SK-N-SH (cell line): ENCODE measurements around the gene SGCA. TPM values are rescaled to one million over a fixed set of nuclear protein-coding genes. Genes with fewer than 3 reads are reported as not detected.

Experiments used
- CTCF ChIA-PET: fragments of 300-600, 350-600 bp; formaldehyde crosslinking; extraction: SDS; loops from one replicate; lab custom pipeline; 2021; lab: Yijun Ruan, JAX
- POLR2A ChIA-PET: fragments of 350-600 bp; sonication (Branson Sonifier 250); formaldehyde crosslinking; extraction: SDS; loops from one replicate; lab custom pipeline; 2020; ENCODE audit warnings: antibody characterized with exemption, inconsistent platforms; lab: Yijun Ruan, JAX
- DNase-seq: peaks from one replicate; pipeline ENCODE4 v3.0.0; 2012
- H2AFZ ChIP-seq: fragments of 200-600 bp; sonication (generic); 2 replicates; pipeline ENCODE4 v1.8.1; 2016; ENCODE audit warnings: antibody characterized with exemption, mild to moderate bottlenecking, low read depth
- H3F3A ChIP-seq: fragments of 200-600 bp; sonication (generic); replicated peaks from 2 replicates; pipeline ENCODE3; 2016; ENCODE audit warnings: antibody characterized with exemption, mild to moderate bottlenecking; ENCODE audit not compliant: insufficient read depth
- H3K27ac ChIP-seq, 2 experiments: fragments of 200-500 bp in 1 of 2; fragments of 200-600 bp in 1 of 2; sonication (Bioruptor generic) in 1 of 2; sonication (generic), shearing (Covaris generic) in 1 of 2; 2 replicates each; pipeline versions ENCODE4 v1.5.1 to v1.6.1; 2014 to 2016; ENCODE audit warnings: low read depth in 2 of 2, inconsistent platforms in 1 of 2, low read length in 1 of 2, mild to moderate bottlenecking in 1 of 2, mixed read lengths in 1 of 2
- H3K27me3 ChIP-seq: fragments of 200-600 bp; sonication (generic), shearing (Covaris generic); 2 replicates; pipeline ENCODE4 v1.6.1; 2016; ENCODE audit warnings: mixed run types; ENCODE audit not compliant: insufficient read depth
- H3K36me3 ChIP-seq, 2 experiments: fragments of 200-500 bp in 1 of 2; fragments of 200-600 bp in 1 of 2; sonication (Bioruptor generic) in 1 of 2; sonication (generic) in 1 of 2; replicated peaks in 1 of 2; 2 replicates each; pipeline versions ENCODE3 to v1.5.1; 2014 to 2016; ENCODE audit warnings: low read length in 1 of 2, mild to moderate bottlenecking in 1 of 2; ENCODE audit not compliant: insufficient read depth in 2 of 2, control insufficient read depth in 1 of 2
- H3K4me1 ChIP-seq, 2 experiments: fragments of 200-500 bp in 1 of 2; fragments of 200-600 bp in 1 of 2; sonication (Bioruptor generic) in 1 of 2; sonication (generic), shearing (Covaris generic) in 1 of 2; 2 replicates each; pipeline versions ENCODE4 v1.5.1 to v1.6.1; 2014 to 2016; ENCODE audit warnings: low read depth in 1 of 2, low read length in 1 of 2, mixed run types in 1 of 2; ENCODE audit not compliant: insufficient read depth in 2 of 2, control insufficient read depth in 1 of 2
- H3K4me2 ChIP-seq: fragments of 200-600 bp; sonication (generic), shearing (Covaris generic); 2 replicates; pipeline ENCODE4 v1.6.1; 2017; ENCODE audit warnings: mixed run types
- H3K4me3 ChIP-seq, 2 experiments: fragments of 200-500 bp in 1 of 2; fragments of 200-600 bp in 1 of 2; sonication (Bioruptor generic) in 1 of 2; sonication (generic), shearing (Covaris generic) in 1 of 2; 2 replicates each; pipeline versions ENCODE4 v1.5.1 to v1.8.1; 2014 to 2016; ENCODE audit warnings: low read depth in 2 of 2, inconsistent platforms in 1 of 2, low read length in 1 of 2, mild to moderate bottlenecking in 1 of 2, mixed read lengths in 1 of 2, moderate library complexity in 1 of 2
- H3K79me2 ChIP-seq: fragments of 200-600 bp; sonication (generic); 2 replicates; pipeline ENCODE4 v1.8.1; 2017; ENCODE audit warnings: mild to moderate bottlenecking; ENCODE audit not compliant: insufficient read depth
- H3K9ac ChIP-seq: fragments of 200-600 bp; sonication (generic); 2 replicates; pipeline ENCODE4 v1.6.1; 2017; ENCODE audit warnings: mixed run types
- H3K9me2 ChIP-seq: fragments of 200-600 bp; sonication (generic); 2 replicates; pipeline ENCODE4 v1.6.1; 2017; ENCODE audit warnings: mixed run types
- H3K9me3 ChIP-seq: fragments of 200-600 bp; sonication (generic); 2 replicates; pipeline ENCODE4 v1.6.1; 2017; ENCODE audit warnings: mixed run types, mild to moderate bottlenecking, moderate library complexity
- H4K20me1 ChIP-seq: fragments of 200-600 bp; sonication (generic); 2 replicates; pipeline ENCODE4 v1.6.1; 2017; ENCODE audit warnings: mild to moderate bottlenecking, mixed run types; ENCODE audit not compliant: insufficient read depth
- CHD2 ChIP-seq: fragments of 150-350 bp; IDR thresholded peaks from 2 replicates; pipeline ENCODE4 v1.6.1; 2018; ENCODE audit warnings: low read length; ENCODE audit not compliant: partially characterized antibody
- ELF1 ChIP-seq: IDR thresholded peaks from 2 replicates; pipeline ENCODE4 v1.4.0; 2012
- FOXJ3 ChIP-seq: sonication (generic); formaldehyde crosslinking; IDR thresholded peaks from 2 replicates; pipeline ENCODE4 v1.5.1; 2020; ENCODE audit warnings: mild to moderate bottlenecking, missing genetic modification reagents
- GATA2 ChIP-seq: sonication (generic); formaldehyde crosslinking; IDR thresholded peaks from 2 replicates; pipeline ENCODE4 v1.5.0; 2020; ENCODE audit warnings: mild to moderate bottlenecking, missing genetic modification reagents
- MXI1 ChIP-seq: IDR thresholded peaks from 2 replicates; pipeline ENCODE4 v1.6.1; 2012; ENCODE audit warnings: mild to moderate bottlenecking, low read depth, low read length, improper control_type of control experiment
- NRF1 ChIP-seq: IDR thresholded peaks from 2 replicates; pipeline ENCODE4 v1.6.1; 2012; ENCODE audit warnings: low read depth, mild to moderate bottlenecking, low read length
- POLR2AphosphoS5 ChIP-seq: IDR thresholded peaks from 2 replicates; pipeline ENCODE4 v1.6.1; 2012; ENCODE audit warnings: low read depth, low read length
- RCOR1 ChIP-seq: fragments of 150-350 bp; IDR thresholded peaks from 2 replicates; pipeline ENCODE4 v1.6.1; 2017; ENCODE audit warnings: antibody characterized with exemption, low read length
- RXRA ChIP-seq: IDR thresholded peaks from 2 replicates; pipeline ENCODE4 v1.4.0; 2012; ENCODE audit warnings: low read depth, mild to moderate bottlenecking, borderline replicate concordance
- SIN3A ChIP-seq: IDR thresholded peaks from 2 replicates; pipeline ENCODE4 v1.6.1; 2012; ENCODE audit warnings: low read depth, mild to moderate bottlenecking, low read length, moderate library complexity, borderline replicate concordance
- SMC3 ChIP-seq: IDR thresholded peaks from 2 replicates; pipeline ENCODE4 v1.6.1; 2012; ENCODE audit warnings: low read depth, low read length, improper control_type of control experiment
- TCF12 ChIP-seq: IDR thresholded peaks from 2 replicates; pipeline ENCODE4 v1.4.0; 2012
- YY1 ChIP-seq: IDR thresholded peaks from 2 replicates; pipeline ENCODE4 v1.4.0; 2012; ENCODE audit warnings: low read depth, mild to moderate bottlenecking
- WGBS: methylation state at CpG from one replicate; pipeline ENCODE4 v1.1.6; 2017; ENCODE audit warnings: low lambda C conversion rate; 5-methylcytosine and 5-hydroxymethylcytosine counted together
- polyA plus RNA-seq, 3 experiments: library from polyadenylated mRNA; depleted of rRNA; stranded (reverse); fragments of >200 nt; gene quantifications; 2 replicates each; pipeline ENCODE4 v1.2.3, GENCODE V29; 2012
- TF ChIP-seq, protein P1 (sequence below): IDR thresholded peaks from 2 replicates; pipeline ENCODE4 v1.4.0; 2012; ENCODE audit warnings: low read depth, borderline replicate concordance
- TF ChIP-seq, protein P2 (sequence below): fragments of 150-350 bp; IDR thresholded peaks from 2 replicates; pipeline ENCODE4 v1.6.1; 2016; ENCODE audit warnings: mild to moderate bottlenecking, low read depth, low read length
- TF ChIP-seq, protein P3 (sequence below): fragments of 200-600 bp; sonication (generic); IDR thresholded peaks from 2 replicates; pipeline ENCODE4 v1.6.1; 2017; ENCODE audit warnings: antibody characterized with exemption, mild to moderate bottlenecking, moderate library complexity

SGCA gene
- polyA plus RNA-seq, 1 of the 3 experiments (the other 2 are of a cell fraction): not detected

DNA sequence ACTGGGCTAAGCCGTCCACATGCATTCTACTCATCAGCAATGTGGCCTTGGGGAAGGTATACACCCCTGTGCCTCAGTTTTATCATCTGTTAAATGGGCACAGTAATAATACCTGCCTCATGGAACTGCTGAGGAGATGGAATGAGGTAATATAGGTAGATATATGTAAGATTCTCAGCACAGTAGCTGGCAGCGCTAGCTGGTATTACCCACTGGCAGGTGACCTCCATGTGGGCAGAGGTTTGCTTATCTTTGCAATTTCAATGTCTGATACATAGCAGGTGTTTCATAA lies 1.2 kb upstream of the SGCA start:
- POLR2A ChIA-PET: no interaction called here
- Histone ChIP-seq H2AFZ (no peak overlapping the region), H3K27me3 (no peaks in the 10 kb centered on the region), H3K36me3 (no peaks in the 10 kb centered on the region)
- 92% methylated on average over 2 of the region's 2 CpGs for WGBS
- TF ChIP-seq POLR2AphosphoS5: no peak
- TF ChIP-seq SIN3A: no peak
- TF ChIP-seq, protein P1, sequence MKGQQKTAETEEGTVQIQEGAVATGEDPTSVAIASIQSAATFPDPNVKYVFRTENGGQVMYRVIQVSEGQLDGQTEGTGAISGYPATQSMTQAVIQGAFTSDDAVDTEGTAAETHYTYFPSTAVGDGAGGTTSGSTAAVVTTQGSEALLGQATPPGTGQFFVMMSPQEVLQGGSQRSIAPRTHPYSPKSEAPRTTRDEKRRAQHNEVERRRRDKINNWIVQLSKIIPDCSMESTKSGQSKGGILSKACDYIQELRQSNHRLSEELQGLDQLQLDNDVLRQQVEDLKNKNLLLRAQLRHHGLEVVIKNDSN: no peak
- no peak for TF ChIP-seq GATA2
- TF ChIP-seq SMC3: no peak
- no peak for TF ChIP-seq RXRA
- TF ChIP-seq FOXJ3 (CRISPR knock-in tag): no peak
- no peak for TF ChIP-seq CHD2
- no peak for TF ChIP-seq ELF1
- TF ChIP-seq, protein P2, sequence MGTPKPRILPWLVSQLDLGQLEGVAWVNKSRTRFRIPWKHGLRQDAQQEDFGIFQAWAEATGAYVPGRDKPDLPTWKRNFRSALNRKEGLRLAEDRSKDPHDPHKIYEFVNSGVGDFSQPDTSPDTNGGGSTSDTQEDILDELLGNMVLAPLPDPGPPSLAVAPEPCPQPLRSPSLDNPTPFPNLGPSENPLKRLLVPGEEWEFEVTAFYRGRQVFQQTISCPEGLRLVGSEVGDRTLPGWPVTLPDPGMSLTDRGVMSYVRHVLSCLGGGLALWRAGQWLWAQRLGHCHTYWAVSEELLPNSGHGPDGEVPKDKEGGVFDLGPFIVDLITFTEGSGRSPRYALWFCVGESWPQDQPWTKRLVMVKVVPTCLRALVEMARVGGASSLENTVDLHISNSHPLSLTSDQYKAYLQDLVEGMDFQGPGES: no peak
- TF ChIP-seq RCOR1: no peak
- no peak for TF ChIP-seq NRF1
- TF ChIP-seq, all 33 proteins: peak for 0
- H3K4me1 ChIP-seq: peaks cover 3 to 16% of the 10 kb centered on the region in 2 experiments; a peak in 1 of 4 replicates
- no peak overlapping the region for H3K27ac ChIP-seq
- no peaks in the 10 kb centered on the region for H3K9me2 ChIP-seq
- H3K9ac ChIP-seq: no peak overlapping the region
- H3F3A ChIP-seq: peaks cover 5% of the 10 kb centered on the region
- CTCF ChIA-PET: interaction anchor here (1.0 to 17.0 kb wide), 11 partner anchors 10 to 134 kb away, joined by 3 to 517 read pairs (median 7); partner anchors contain the start of genes COL1A1, PPP1R9B and TMEM92
- H3K9me3 ChIP-seq: no peaks in the 10 kb centered on the region
- DNase-seq: no peak
- H3K4me2 ChIP-seq: no peak overlapping the region
- no peaks in the 10 kb centered on the region for H3K79me2 ChIP-seq
- no peak overlapping the region for H3K4me3 ChIP-seq
- no peaks in the 10 kb centered on the region for H4K20me1 ChIP-seq

DNA sequence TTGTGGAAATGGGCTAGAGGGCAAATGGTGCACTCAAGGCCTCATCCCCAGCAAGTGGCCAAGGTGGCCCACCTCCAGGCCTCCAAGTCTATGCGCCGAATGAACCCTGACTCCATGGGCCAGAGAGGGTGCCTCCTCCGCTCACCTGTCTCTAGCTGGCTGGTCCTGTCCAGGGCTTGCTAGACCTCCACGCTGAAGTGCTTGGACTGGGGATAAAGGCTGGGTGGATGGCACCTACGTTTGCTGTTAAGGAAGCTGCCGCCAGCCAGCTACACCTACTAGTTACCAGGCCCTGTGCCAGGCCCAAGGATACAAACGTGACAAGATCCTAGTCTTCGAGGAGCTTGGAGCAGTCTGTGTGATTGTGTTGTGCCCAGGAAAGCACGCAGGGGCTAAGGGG lies 739 bp upstream of the SGCA start:
- WGBS: 83% methylated on average over 8 of the region's 9 CpGs
- no peaks in the 10 kb centered on the region for H3K27me3 ChIP-seq
- no peaks in the 10 kb centered on the region for H3K9me3 ChIP-seq
- peaks cover under 1% of the 10 kb centered on the region for H3F3A ChIP-seq
- TF ChIP-seq TCF12 (no peak), SIN3A (no peak), MXI1 (no peak), RXRA (no peak), ELF1 (no peak), YY1 (no peak)
- TF ChIP-seq, protein P3, sequence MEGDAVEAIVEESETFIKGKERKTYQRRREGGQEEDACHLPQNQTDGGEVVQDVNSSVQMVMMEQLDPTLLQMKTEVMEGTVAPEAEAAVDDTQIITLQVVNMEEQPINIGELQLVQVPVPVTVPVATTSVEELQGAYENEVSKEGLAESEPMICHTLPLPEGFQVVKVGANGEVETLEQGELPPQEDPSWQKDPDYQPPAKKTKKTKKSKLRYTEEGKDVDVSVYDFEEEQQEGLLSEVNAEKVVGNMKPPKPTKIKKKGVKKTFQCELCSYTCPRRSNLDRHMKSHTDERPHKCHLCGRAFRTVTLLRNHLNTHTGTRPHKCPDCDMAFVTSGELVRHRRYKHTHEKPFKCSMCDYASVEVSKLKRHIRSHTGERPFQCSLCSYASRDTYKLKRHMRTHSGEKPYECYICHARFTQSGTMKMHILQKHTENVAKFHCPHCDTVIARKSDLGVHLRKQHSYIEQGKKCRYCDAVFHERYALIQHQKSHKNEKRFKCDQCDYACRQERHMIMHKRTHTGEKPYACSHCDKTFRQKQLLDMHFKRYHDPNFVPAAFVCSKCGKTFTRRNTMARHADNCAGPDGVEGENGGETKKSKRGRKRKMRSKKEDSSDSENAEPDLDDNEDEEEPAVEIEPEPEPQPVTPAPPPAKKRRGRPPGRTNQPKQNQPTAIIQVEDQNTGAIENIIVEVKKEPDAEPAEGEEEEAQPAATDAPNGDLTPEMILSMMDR: no peak
- H3K9me2 ChIP-seq: no peaks in the 10 kb centered on the region
- H3K79me2 ChIP-seq: no peaks in the 10 kb centered on the region
- peaks cover 3 to 16% of the 10 kb centered on the region in 2 experiments; a peak in 1 of 4 replicates for H3K4me1 ChIP-seq
- ChIA-PET POLR2A (no interaction called here), CTCF (interaction anchor here (0.8 to 17.0 kb wide), 18 partner anchors 9 to 133 kb away, joined by 3 to 517 read pairs (median 6); partner anchors contain the start of genes COL1A1, PDK2, PPP1R9B and TMEM92)
- H3K36me3 ChIP-seq: no peaks in the 10 kb centered on the region
- DNase-seq: no peak
- no peak overlapping the region for H3K4me2 ChIP-seq
- no peak overlapping the region for H2AFZ ChIP-seq
- no peak overlapping the region for H3K4me3 ChIP-seq
- no peak overlapping the region for H3K27ac ChIP-seq
- no peak overlapping the region for H3K9ac ChIP-seq
- H4K20me1 ChIP-seq: no peaks in the 10 kb centered on the region
